K562 (cell line): Measurements from ENCODE around the gene EFNB3. TPM values are rescaled to one million over a fixed set of nuclear protein-coding genes. Genes with fewer than 3 reads are reported as not detected.

Source experiments
- ATAC-seq: fragments of 200-7000 bp; cut with Tn5 transposase; 3 replicates; pipeline ENCODE4 v1.9.1; 2020; ENCODE audit warnings: moderate library complexity
- BruUV-seq: library from RNA; stranded (reverse); fragments of 400-500 nt; replicated peaks from 2 replicates; lab custom pipeline; 2021; lab: Mats Ljungman, UMichigan
- CTCF ChIA-PET: fragments of 300-600 bp; formaldehyde crosslinking; extraction: SDS; loops from one replicate; lab custom pipeline; 2021; ENCODE audit warnings: low intra/inter-chr PET ratio; lab: Yijun Ruan, JAX
- POLR2A ChIA-PET: fragments of 300-600, 350-650 bp; sonication (Branson Sonifier 250); formaldehyde crosslinking; extraction: SDS; loops from one replicate; lab custom pipeline; 2021; ENCODE audit warnings: antibody characterized with exemption, inconsistent platforms; lab: Yijun Ruan, JAX
- DNase-seq, 4 experiments: peaks; one replicate each; pipeline versions ENCODE4 v3.0.0 to v3.0.0-alpha.2; 2011 to 2018; ENCODE audit warnings: low spot score in 3 of 4, mixed read lengths in 3 of 4; ENCODE audit errors: extremely low read depth in 1 of 4
- FAIRE-seq: peaks from 2 replicates; lab custom pipeline; 2011; peaks lifted over from hg19 to GRCh38; lab: Jason Lieb, UNC
- H2AFZ ChIP-seq: 2 replicates; pipeline ENCODE4 v1.6.0; 2011; ENCODE audit warnings: low read depth, low read length, control low read depth, inconsistent platforms
- H3K27ac ChIP-seq: fragments of 200-600 bp; 3 replicates; pipeline ENCODE4 v1.8.0; 2011; ENCODE audit warnings: low read depth, mild to moderate bottlenecking, control low read depth, inconsistent platforms, low read length, moderate library complexity, mixed read lengths; ENCODE audit errors: extremely low read depth
- H3K27me3 ChIP-seq, 2 experiments: fragments of 300-600 bp in 1 of 2; 2 replicates in 1 of 2; 3 replicates in 1 of 2; pipeline versions ENCODE4 v1.6.0 to v1.8.0; 2011; ENCODE audit warnings: inconsistent platforms in 2 of 2, low read length in 2 of 2, mild to moderate bottlenecking in 1 of 2, mixed read lengths in 1 of 2, moderate library complexity in 1 of 2; ENCODE audit not compliant: control insufficient read depth in 2 of 2, insufficient read depth in 2 of 2
- H3K36me3 ChIP-seq: fragments of 300-600 bp; 3 replicates; pipeline ENCODE4 v1.8.0; 2011; ENCODE audit warnings: mild to moderate bottlenecking, low read length, inconsistent platforms; ENCODE audit not compliant: control insufficient read depth, insufficient read depth
- H3K4me1 ChIP-seq, 2 experiments: fragments of 200-600 bp in 1 of 2; replicated peaks in 1 of 2; 2 replicates in 1 of 2; 3 replicates in 1 of 2; pipeline versions ENCODE4 v1.5.1 to v1.8.0; 2011; ENCODE audit warnings: inconsistent platforms in 2 of 2, low read length in 2 of 2, mild to moderate bottlenecking in 1 of 2, mixed read lengths in 1 of 2, moderate library complexity in 1 of 2; ENCODE audit not compliant: control insufficient read depth in 2 of 2, insufficient read depth in 2 of 2
- H3K4me2 ChIP-seq: 2 replicates; pipeline ENCODE4 v1.6.1; 2011; ENCODE audit warnings: low read length, control low read depth, inconsistent platforms, mixed read lengths; ENCODE audit not compliant: insufficient read depth
- H3K4me3 ChIP-seq: fragments of 200-600 bp; sonication (generic), shearing (Covaris generic); 2 replicates; pipeline ENCODE4 v1.5.1; 2016; ENCODE audit warnings: control low read depth, inconsistent platforms
- H3K79me2 ChIP-seq: fragments of 200-600 bp; 3 replicates; pipeline ENCODE4 v1.8.0; 2011; ENCODE audit warnings: low read length, inconsistent platforms; ENCODE audit not compliant: control insufficient read depth, insufficient read depth
- H3K9ac ChIP-seq, 2 experiments: 2 replicates each; pipeline versions ENCODE4 v1.6.0 to v1.6.1; 2011; ENCODE audit warnings: low read depth in 2 of 2, low read length in 2 of 2, control low read depth in 1 of 2, inconsistent platforms in 1 of 2, mild to moderate bottlenecking in 1 of 2, mixed read lengths in 1 of 2; ENCODE audit not compliant: insufficient read depth in 1 of 2
- H3K9me1 ChIP-seq: one replicate; pipeline ENCODE4 v1.6.0; 2011; ENCODE audit warnings: inconsistent platforms, mild to moderate bottlenecking, low read length, moderate library complexity; ENCODE audit not compliant: control insufficient read depth, insufficient read depth
- H3K9me3 ChIP-seq: replicated peaks from 2 replicates; pipeline ENCODE4 v1.5.1; 2011; ENCODE audit warnings: low read depth, low read length, inconsistent platforms; ENCODE audit not compliant: control insufficient read depth, insufficient read depth
- H4K20me1 ChIP-seq: replicated peaks from 2 replicates; pipeline ENCODE4 v1.6.1; 2011; ENCODE audit warnings: low read length, inconsistent platforms, mixed read lengths; ENCODE audit not compliant: control insufficient read depth, insufficient read depth
- CSDE1 ChIP-seq, 2 experiments: fragments of 450-650 bp; IDR thresholded peaks; 2 replicates each; pipeline ENCODE4 v1.6.1; 2016; ENCODE audit warnings: mild to moderate bottlenecking in 1 of 2
- CTBP1 ChIP-seq: fragments of 450-650 bp; IDR thresholded peaks from 2 replicates; pipeline ENCODE4 v1.6.1; 2016; ENCODE audit warnings: borderline replicate concordance
- DMBX1 ChIP-seq: fragments of 250-450 bp; sonication (Bioruptor Pico); IDR thresholded peaks from 2 replicates; pipeline ENCODE4 v1.8.0; 2022; ENCODE audit warnings: inconsistent platforms, mild to moderate bottlenecking, moderate library complexity, borderline replicate concordance
- HDAC1 ChIP-seq, 2 experiments: fragments of 450-650 bp; IDR thresholded peaks; 2 replicates each; pipeline ENCODE4 v1.6.1; 2016 to 2017; ENCODE audit warnings: inconsistent platforms in 1 of 2, mild to moderate bottlenecking in 1 of 2, moderate library complexity in 1 of 2
- IRF9 ChIP-seq: fragments of 450-650 bp; IDR thresholded peaks from 2 replicates; pipeline ENCODE4 v1.6.1; 2016; ENCODE audit warnings: missing biosample characterization, missing genetic modification characterization
- KDM1A ChIP-seq, 2 experiments: fragments of 450-650 bp; IDR thresholded peaks; 2 replicates each; pipeline ENCODE4 v1.6.1; 2016; ENCODE audit warnings: mild to moderate bottlenecking in 2 of 2
- MBD2 ChIP-seq: sonication (generic); IDR thresholded peaks from 2 replicates; pipeline ENCODE4 v1.6.1; 2016; ENCODE audit warnings: low read depth, borderline replicate concordance
- RBM25 ChIP-seq: fragments of 200-400 bp; formaldehyde crosslinking; IDR thresholded peaks from 2 replicates; pipeline ENCODE4 v1.6.1; 2018; ENCODE audit warnings: low read length, low read depth, moderate library complexity; ENCODE audit not compliant: severe bottlenecking
- RCOR1 ChIP-seq, 2 experiments: IDR thresholded peaks; 2 replicates each; pipeline ENCODE4 v1.6.1; 2012; ENCODE audit warnings: low read depth in 2 of 2, low read length in 2 of 2, borderline replicate concordance in 1 of 2, improper control_type of control experiment in 1 of 2
- RFX1 ChIP-seq: fragments of 450-650 bp; IDR thresholded peaks from 2 replicates; pipeline ENCODE4 v1.6.1; 2016; ENCODE audit warnings: mild to moderate bottlenecking, moderate library complexity
- TRIM28 ChIP-seq: fragments of 450-650 bp; IDR thresholded peaks from 2 replicates; pipeline ENCODE4 v1.6.1; 2017
- ZBTB17 ChIP-seq: fragments of 450-650 bp; formaldehyde crosslinking; IDR thresholded peaks from 2 replicates; pipeline ENCODE4 v1.4.0; 2020; ENCODE audit warnings: mild to moderate bottlenecking
- WGBS: fragments of 100-300 bp; shearing (Covaris generic); methylation state at CpG from one replicate; pipeline ENCODE4 v1.1.6; 2016; ENCODE audit warnings: low coverage, mixed read lengths; ENCODE audit not compliant: insufficient coverage; ENCODE audit errors: missing lambda C conversion rate; 5-methylcytosine and 5-hydroxymethylcytosine counted together
- in situ Hi-C: fragments of 300-500 bp; cut with MboI; formaldehyde crosslinking; loops from 4 replicates; pipeline ENCODE4 v1.15.0; 2018; ENCODE audit warnings: inconsistent platforms, mixed read lengths
- intact Hi-C: fragments of 100-400 bp; cut with micrococcal nuclease; formaldehyde crosslinking; loops from 2 replicates; pipeline ENCODE4 v1.14.2; 2022
- polyA plus RNA-seq, 8 experiments: library from polyadenylated mRNA; depleted of rRNA in 4 of 8; stranded (reverse) in 5 of 8; unstranded in 3 of 8; fragments of >200 nt; fragmentation: Nextera tagmentation in 2 of 8; fragmentation: Illumina TruSeq in 1 of 8; extraction: Ambion mirVana in 2 of 8; extraction: Trizol in 1 of 8; gene quantifications; 2 replicates each; pipeline versions ENCODE4 v1.2.1 to v1.2.3, GENCODE V29; 2011 to 2014; ENCODE audit warnings: inconsistent platforms in 1 of 8, missing spikeins in 1 of 8
- total RNA-seq, 7 experiments: library from RNA; depleted of rRNA in 6 of 7; stranded (reverse); fragments of >200 nt in 6 of 7; fragmentation: Illumina TruSeq in 2 of 7; extraction: Trizol in 2 of 7; gene quantifications; 2 replicates each; pipeline versions ENCODE4 v1.2.1 to v1.2.3, GENCODE V29; 2011 to 2021; ENCODE audit warnings: low replicate concordance in 1 of 7

Gene EFNB3
- total and polyA plus RNA-seq, 9 of the 15 experiments (the other 6 are each of a cell fraction or from before 2014, with no cell fraction given): not detected

- Histone ChIP-seq H3K4me3 (no peak overlapping the region), H3K9ac (no peak overlapping the region), H3K9me3 (no peaks in the 10 kb centered on the region), H3K9me1 (no peaks in the 10 kb centered on the region), H3K27me3 (peaks cover 7 to 28% of the 10 kb centered on the region in 2 experiments; a peak in 4 of 5 replicates), H3K4me1 (peaks cover 2 to 23% of the 10 kb centered on the region in 2 experiments; a peak in 3 of 5 replicates), H3K4me2 (no peak overlapping the region), H3K27ac (no peak overlapping the region), H2AFZ (no peak overlapping the region), H4K20me1 (no peaks in the 10 kb centered on the region), H3K36me3 (no peaks in the 10 kb centered on the region), H3K79me2 (no peaks in the 10 kb centered on the region)
- TF ChIP-seq RBM25: peak; percentile 16
- no peak for TF ChIP-seq DMBX1 (CRISPR knock-in tag)
- POLR2A ChIA-PET: interaction anchor here (0.7 to 7.6 kb wide), 2 partner anchors 19 to 46 kb away, joined by 3 to 67 read pairs; partner anchors contain the start of genes TP53 and WRAP53
- 11% methylated on average over 3 of the region's 3 CpGs for WGBS
- FAIRE-seq (no peak), DNase-seq (no peak), ATAC-seq (no peak)
- CTCF ChIA-PET: no interaction called here
- in situ Hi-C loops: no loop called here
- intact Hi-C loops: no loop called here
- BruUV-seq: no TSS peak
These were observed 1.8 kb downstream of the EFNB3 start for GRCh38 chr17:7706631-7707354.

GRCh38 chr17:7707446-7707845 lies 2.4 kb downstream of the EFNB3 start:
- POLR2A ChIA-PET: interaction anchor here (7.6 kb wide), 1 partner anchor 19 kb away, joined by 67 read pairs; the partner anchor contains the start of genes TP53 and WRAP53
- CTCF ChIA-PET: no interaction called here
- H2AFZ ChIP-seq: no peak overlapping the region
- H3K9me1 ChIP-seq: no peaks in the 10 kb centered on the region
- intact Hi-C loops (no loop called here), in situ Hi-C loops (no loop called here)
- FAIRE-seq: no peak
- H3K9ac ChIP-seq: no peak overlapping the region
- ATAC-seq: no peak
- no peaks in the 10 kb centered on the region for H3K79me2 ChIP-seq
- H3K9me3 ChIP-seq: no peaks in the 10 kb centered on the region
- no peak overlapping the region for H3K4me2 ChIP-seq
- H4K20me1 ChIP-seq: no peaks in the 10 kb centered on the region
- H3K4me1 ChIP-seq: peaks cover 2 to 23% of the 10 kb centered on the region in 2 experiments; a peak in 3 of 5 replicates
- no peaks in the 10 kb centered on the region for H3K36me3 ChIP-seq
- no TSS peak for BruUV-seq
- WGBS: 10% methylated on average over 9 of the region's 9 CpGs
- peaks cover 7 to 35% of the 10 kb centered on the region in 2 experiments; a peak in 4 of 5 replicates for H3K27me3 ChIP-seq
- H3K27ac ChIP-seq: no peak overlapping the region
- no peak overlapping the region for H3K4me3 ChIP-seq
- no peak for DNase-seq
- TF ChIP-seq TRIM28: no peak
- TF ChIP-seq HDAC1 (IDR thresholded peaks at IDR 0.05): no peak
- TF ChIP-seq RFX1: peak; percentile 94
- peak in 1 of 2 experiments; percentile 80; a peak in 1 of 4 replicates for TF ChIP-seq RCOR1 (IDR thresholded peaks at IDR 0.05; ENCODE audit: borderline replicate concordance in 1 of 2, low read depth in 2 of 2, low read length in 2 of 2)
- peak in 1 of 2 experiments; percentile 62; a peak in 2 of 4 replicates for TF ChIP-seq CSDE1 (IDR thresholded peaks at IDR 0.05)
- TF ChIP-seq CTBP1: no peak
- no peak for TF ChIP-seq MBD2
- TF ChIP-seq ZBTB17 (CRISPR knock-in tag): no peak
- peak; percentile 38 to 66; a peak in 2 of 4 replicates for TF ChIP-seq KDM1A (IDR thresholded peaks at IDR 0.05)
- TF ChIP-seq IRF9 (tag): no peak
- TF ChIP-seq, all 486 proteins: peak for 4
